Mucosa of rectum (tissue), 2 donors: Measurements from ENCODE around the gene CPNE4.

Source experiments
- H3K27ac ChIP-seq, 2 donors: one replicate each; pipeline ENCODE4 v1.7.0; 2013; ENCODE audit warnings: inconsistent platforms in 2 of 2, low read depth in 2 of 2, low read length in 2 of 2
- H3K27me3 ChIP-seq, 2 donors: one replicate each; pipeline ENCODE4 v1.7.0; 2013; ENCODE audit warnings: low read length in 2 of 2; ENCODE audit not compliant: control insufficient read depth in 2 of 2, insufficient read depth in 2 of 2
- H3K36me3 ChIP-seq, 2 donors: one replicate each; pipeline ENCODE4 v1.7.0; 2013; ENCODE audit warnings: low read length in 2 of 2; ENCODE audit not compliant: control insufficient read depth in 2 of 2, insufficient read depth in 2 of 2
- H3K4me1 ChIP-seq, 2 donors: one replicate each; pipeline ENCODE4 v1.7.0; 2013; ENCODE audit warnings: low read length in 2 of 2, mild to moderate bottlenecking in 1 of 2; ENCODE audit not compliant: control insufficient read depth in 2 of 2, insufficient read depth in 2 of 2
- H3K4me3 ChIP-seq, 2 donors: one replicate each; pipeline ENCODE4 v1.7.0; 2013; ENCODE audit warnings: low read length in 2 of 2
- H3K9ac ChIP-seq, 2 donors: one replicate each; pipeline ENCODE4 v1.7.0; 2013; ENCODE audit warnings: low read length in 2 of 2, low read depth in 1 of 2, mild to moderate bottlenecking in 1 of 2
- H3K9me3 ChIP-seq, 2 donors: one replicate each; pipeline ENCODE4 v1.7.0; 2013; ENCODE audit warnings: low read length in 2 of 2; ENCODE audit not compliant: control insufficient read depth in 2 of 2
- donor health status: healthy.
- donor health status: Normal muscosa, but diverticular disease.

CPNE4 gene

DNA sequence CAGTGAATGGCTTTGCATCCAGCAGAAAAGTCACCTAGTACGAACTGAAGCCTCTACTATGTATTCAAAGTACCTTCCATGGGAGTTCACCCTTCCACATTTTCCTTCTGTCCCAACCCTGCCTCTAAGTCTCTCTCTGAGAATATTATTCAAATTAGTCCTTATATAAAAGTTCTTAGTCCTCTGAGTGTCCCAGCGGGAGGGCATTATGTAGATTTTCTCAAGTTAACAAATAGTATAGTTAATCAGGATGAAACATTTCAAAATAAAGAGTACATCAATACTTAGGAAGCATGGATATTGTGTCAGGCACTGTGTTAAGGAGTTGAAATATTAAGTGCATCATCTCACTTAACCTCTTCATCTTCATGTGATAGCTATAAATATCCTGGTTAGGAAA lies 223.3 kb downstream of the CPNE4 start:
- no peaks in the 10 kb centered on the region for H3K9me3 ChIP-seq
- H3K36me3 ChIP-seq: no peaks in the 10 kb centered on the region
- H3K9ac ChIP-seq: no peak overlapping the region
- no peak overlapping the region for H3K4me3 ChIP-seq
- H3K4me1 ChIP-seq: no peaks in the 10 kb centered on the region
- H3K27ac ChIP-seq: no peak overlapping the region
- H3K27me3 ChIP-seq: no peaks in the 10 kb centered on the region

DNA sequence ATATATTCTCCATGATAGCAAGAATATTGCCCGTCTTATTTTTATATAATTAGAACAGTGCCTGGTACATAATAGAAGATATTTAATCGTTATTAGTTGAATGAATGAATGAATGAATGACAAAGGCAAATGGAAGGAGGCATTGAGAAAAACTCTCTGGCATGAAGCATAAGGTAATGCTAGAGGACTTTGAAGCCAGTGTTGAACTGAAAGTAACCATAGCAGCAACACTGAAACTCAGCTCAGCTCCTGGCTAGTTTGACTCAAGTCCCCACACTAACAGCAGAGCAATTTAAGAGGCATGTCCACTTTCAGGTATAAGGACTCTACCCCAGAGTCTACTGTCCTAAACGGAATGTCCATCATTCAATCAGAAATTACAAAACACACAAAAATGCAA lies 227.0 kb downstream of the CPNE4 start:
- no peaks in the 10 kb centered on the region for H3K9me3 ChIP-seq
- H3K27me3 ChIP-seq: no peaks in the 10 kb centered on the region
- H3K27ac ChIP-seq: no peak overlapping the region
- H3K4me1 ChIP-seq: no peaks in the 10 kb centered on the region
- H3K4me3 ChIP-seq: no peak overlapping the region
- no peak overlapping the region for H3K9ac ChIP-seq
- H3K36me3 ChIP-seq: no peaks in the 10 kb centered on the region

DNA sequence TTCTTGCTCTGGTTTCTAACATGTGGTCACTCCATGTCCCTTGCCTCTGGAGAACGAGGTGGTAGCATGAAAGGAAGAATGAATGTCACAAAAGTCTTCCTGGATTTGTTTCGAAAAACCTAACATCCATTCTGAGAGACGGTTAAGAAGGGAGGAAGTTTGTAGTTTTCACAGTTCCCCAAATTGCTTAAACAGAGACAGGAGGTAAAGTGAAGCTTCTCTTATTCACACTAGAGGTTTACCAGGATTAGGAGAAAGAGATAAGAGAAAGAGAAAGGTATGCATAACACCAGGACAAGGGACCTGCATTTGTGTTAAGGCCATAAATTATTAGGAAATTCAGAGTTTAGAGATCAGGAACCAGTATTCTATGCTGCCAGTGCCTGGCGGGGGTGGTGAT lies 228.1 kb downstream of the CPNE4 start:
- Histone ChIP-seq H3K27me3 (no peaks in the 10 kb centered on the region), H3K9me3 (no peaks in the 10 kb centered on the region), H3K36me3 (no peaks in the 10 kb centered on the region), H3K27ac (no peak overlapping the region), H3K4me3 (no peak overlapping the region), H3K4me1 (no peaks in the 10 kb centered on the region), H3K9ac (no peak overlapping the region)

GRCh38 chr3:131804565-131805133 lies 230.2 kb downstream of the CPNE4 start:
- Histone ChIP-seq H3K9me3 (no peaks in the 10 kb centered on the region), H3K4me3 (no peak overlapping the region), H3K9ac (no peak overlapping the region), H3K27me3 (no peaks in the 10 kb centered on the region), H3K27ac (no peak overlapping the region), H3K36me3 (no peaks in the 10 kb centered on the region), H3K4me1 (no peaks in the 10 kb centered on the region)

DNA sequence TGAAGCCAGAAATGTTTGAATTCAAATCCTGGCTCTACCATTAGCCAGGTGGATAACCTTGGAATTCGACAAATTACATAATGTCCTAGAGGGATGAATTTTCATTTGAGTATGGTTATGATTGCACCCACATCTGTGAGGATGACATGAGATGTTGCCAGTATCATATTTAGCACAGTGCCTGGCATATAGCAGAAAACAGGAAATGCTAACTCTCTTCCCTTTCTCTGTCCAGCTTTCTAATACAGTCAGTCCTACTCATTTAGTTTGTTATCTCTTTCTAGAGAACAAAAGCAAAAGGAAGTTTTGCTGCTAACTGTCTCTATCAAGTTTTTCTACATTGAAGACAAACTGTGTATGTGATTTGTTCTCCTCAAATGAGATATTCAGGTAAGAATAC lies 231.7 kb downstream of the CPNE4 start:
- H3K4me1 ChIP-seq: no peaks in the 10 kb centered on the region
- H3K4me3 ChIP-seq: no peak overlapping the region
- H3K27me3 ChIP-seq: no peaks in the 10 kb centered on the region
- no peak overlapping the region for H3K9ac ChIP-seq
- H3K9me3 ChIP-seq: no peaks in the 10 kb centered on the region
- no peaks in the 10 kb centered on the region for H3K36me3 ChIP-seq
- no peak overlapping the region for H3K27ac ChIP-seq

DNA sequence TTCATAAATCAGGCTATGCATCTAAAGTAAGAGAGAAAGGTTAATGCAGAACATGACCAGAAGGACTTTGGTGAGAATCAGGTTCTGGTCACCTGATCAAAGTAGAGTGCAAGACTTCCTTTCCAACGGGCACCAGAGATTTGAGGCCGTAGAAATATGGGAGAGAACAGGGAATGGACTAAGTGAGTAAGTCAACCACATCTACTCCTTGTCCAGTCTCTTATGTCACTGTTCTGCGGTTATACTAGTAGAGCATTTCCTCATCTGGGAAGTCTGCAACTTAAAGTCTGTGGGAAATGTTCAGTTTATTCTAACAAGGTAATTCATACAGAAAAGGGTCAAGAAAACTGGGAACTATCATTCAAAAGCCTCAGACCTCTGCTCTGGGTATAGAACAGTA lies 232.8 kb downstream of the CPNE4 start:
- H3K4me1 ChIP-seq: no peaks in the 10 kb centered on the region

DNA sequence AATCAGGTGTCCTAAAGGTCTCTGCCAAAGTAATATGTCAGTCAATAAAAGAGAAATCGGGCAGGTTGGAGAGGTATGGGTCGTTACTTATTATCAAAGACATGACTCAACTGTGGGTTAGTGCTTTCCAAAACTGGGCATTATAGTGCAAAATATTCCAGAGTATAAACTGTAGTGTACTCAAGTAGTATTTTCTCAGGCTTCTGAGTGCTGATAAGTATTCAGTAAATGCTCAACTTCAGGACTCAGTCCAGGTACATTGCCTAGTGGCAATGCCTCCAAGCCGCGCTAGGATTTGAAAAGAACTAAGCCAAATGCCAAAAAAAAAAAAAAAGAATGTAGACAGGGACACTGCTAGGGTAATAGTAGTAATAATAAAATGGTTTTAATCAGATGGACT lies 233.2 kb downstream of the CPNE4 start:
- no peak overlapping the region for H3K9ac ChIP-seq
- no peak overlapping the region for H3K4me3 ChIP-seq
- no peak overlapping the region for H3K27ac ChIP-seq
- H3K36me3 ChIP-seq: no peaks in the 10 kb centered on the region
- no peaks in the 10 kb centered on the region for H3K27me3 ChIP-seq
- no peaks in the 10 kb centered on the region for H3K4me1 ChIP-seq
- H3K9me3 ChIP-seq: no peaks in the 10 kb centered on the region

More for the DNA sequence above, 232.8 kb downstream of the CPNE4 start:
- H3K27me3 ChIP-seq: no peaks in the 10 kb centered on the region
- H3K27ac ChIP-seq: no peak overlapping the region
- H3K36me3 ChIP-seq: no peaks in the 10 kb centered on the region
- H3K9me3 ChIP-seq: no peaks in the 10 kb centered on the region
- H3K9ac ChIP-seq: no peak overlapping the region
- no peak overlapping the region for H3K4me3 ChIP-seq

GRCh38 chr3:131797776-131798175 lies 237.0 kb downstream of the CPNE4 start:
- no peaks in the 10 kb centered on the region for H3K4me1 ChIP-seq
- no peak overlapping the region for H3K27ac ChIP-seq
- no peak overlapping the region for H3K9ac ChIP-seq
- H3K4me3 ChIP-seq: no peak overlapping the region
- H3K36me3 ChIP-seq: no peaks in the 10 kb centered on the region
- no peaks in the 10 kb centered on the region for H3K9me3 ChIP-seq
- no peaks in the 10 kb centered on the region for H3K27me3 ChIP-seq

DNA sequence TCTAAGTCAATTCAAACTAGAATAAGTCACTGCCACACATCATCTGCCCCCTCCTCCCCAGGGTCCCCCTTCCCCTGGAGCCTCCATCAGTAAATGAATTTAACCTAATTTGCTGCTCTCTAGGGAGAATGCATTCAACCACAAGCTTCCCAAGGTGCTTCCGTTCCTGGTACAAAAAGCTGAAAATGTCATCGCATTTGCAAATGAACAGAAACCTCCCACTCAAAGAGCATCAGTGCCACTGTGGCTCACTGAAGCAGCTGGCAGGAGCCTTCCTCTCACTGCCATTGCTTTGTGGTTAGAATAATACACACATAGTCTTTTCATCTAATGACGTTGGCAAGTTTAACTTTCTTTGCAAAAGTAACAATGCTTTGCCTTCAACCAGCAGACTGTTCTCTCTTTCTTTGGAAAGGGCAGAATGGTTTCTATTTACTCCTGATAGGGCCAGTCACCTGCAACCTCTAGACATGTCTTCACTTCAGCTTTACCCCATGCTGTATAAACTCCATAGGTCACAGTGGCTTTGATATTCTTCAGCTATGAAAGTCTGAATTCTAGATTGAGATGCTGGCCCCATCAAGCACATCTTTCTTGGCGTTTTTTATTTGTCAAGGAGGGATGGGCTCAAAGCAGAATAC lies 238.1 kb downstream of the CPNE4 start:
- Histone ChIP-seq H3K27ac (no peak overlapping the region), H3K4me3 (no peak overlapping the region), H3K36me3 (no peaks in the 10 kb centered on the region), H3K9ac (no peak overlapping the region), H3K9me3 (no peaks in the 10 kb centered on the region), H3K27me3 (no peaks in the 10 kb centered on the region), H3K4me1 (no peaks in the 10 kb centered on the region)

- no peaks in the 10 kb centered on the region for H3K9me3 ChIP-seq
- no peaks in the 10 kb centered on the region for H3K27me3 ChIP-seq
- no peaks in the 10 kb centered on the region for H3K4me1 ChIP-seq
- H3K9ac ChIP-seq: no peak overlapping the region
- no peaks in the 10 kb centered on the region for H3K36me3 ChIP-seq
- H3K4me3 ChIP-seq: no peak overlapping the region
- no peak overlapping the region for H3K27ac ChIP-seq
Measured at GRCh38 chr3:131796111-131796510, 238.7 kb downstream of the CPNE4 start.
